ENCODE results near the gene PAK2.

Gene PAK2

GRCh38 chr3:196777836-196778235, 38.2 kb downstream of the PAK2 start:
- no peak overlapping the region for H3K4me3 ChIP-seq
- no peak overlapping the region for H3K4me2 ChIP-seq
- H3K9me3 ChIP-seq: peaks cover 62% of the 10 kb centered on the region
- peaks cover 20% of the 10 kb centered on the region for H3K4me1 ChIP-seq
- H3K9ac ChIP-seq: no peak overlapping the region
- peaks cover 83% of the 10 kb centered on the region for H3K36me3 ChIP-seq
- no peaks in the 10 kb centered on the region for H3K27me3 ChIP-seq
- no peak overlapping the region for H3K27ac ChIP-seq
- TF ChIP-seq Cebpa-rat (IDR thresholded peaks at IDR 0.05): no peak
- H4K20me1 ChIP-seq: peaks cover 100% of the 10 kb centered on the region

- Histone ChIP-seq H4K20me1 (peaks cover 96% of the 10 kb centered on the region), H3K27ac (no peak overlapping the region), H3K4me2 (no peak overlapping the region)
These were observed 39.1 kb downstream of the PAK2 start for GRCh38 chr3:196778755-196779154.

GRCh38 chr3:196782511-196782910, 42.9 kb downstream of the PAK2 start:
- no peak for TF ChIP-seq Cebpa-rat (IDR thresholded peaks at IDR 0.05)
- H3K9ac ChIP-seq: no peak overlapping the region
- H4K20me1 ChIP-seq: peaks cover 80% of the 10 kb centered on the region

More at GRCh38 chr3:196778755-196779154, 39.1 kb downstream of the PAK2 start:
- H3K36me3 ChIP-seq: peaks cover 92% of the 10 kb centered on the region
- no peak for TF ChIP-seq Cebpa-rat (IDR thresholded peaks at IDR 0.05)
- H3K9ac ChIP-seq: no peak overlapping the region
- H3K4me1 ChIP-seq: peaks cover 11% of the 10 kb centered on the region
- peaks cover 72% of the 10 kb centered on the region for H3K9me3 ChIP-seq
- H3K27me3 ChIP-seq: no peaks in the 10 kb centered on the region
- no peak overlapping the region for H3K4me3 ChIP-seq

DNA sequence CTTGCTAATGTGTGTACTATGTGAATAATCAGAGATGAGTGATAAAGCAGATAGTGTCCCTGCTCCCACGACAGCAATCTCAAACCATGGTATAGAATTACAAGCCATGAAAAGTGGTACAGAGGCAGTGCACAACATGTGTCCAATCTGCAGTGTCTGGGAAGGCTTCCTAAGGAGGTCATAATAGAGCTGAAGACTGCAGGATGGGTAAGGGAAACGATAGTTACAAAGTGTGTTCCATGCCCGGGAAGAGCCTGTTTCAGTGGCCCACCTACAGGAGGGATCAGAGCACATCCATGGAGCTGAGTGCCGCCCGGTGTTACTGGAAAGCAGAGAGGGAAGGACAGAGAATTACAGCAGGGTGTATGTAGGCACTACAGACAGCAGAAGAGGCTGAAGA, 48.9 kb downstream of the PAK2 start:
- no peak overlapping the region for H3K4me3 ChIP-seq
- H3K9ac ChIP-seq: no peak overlapping the region
- H3K27me3 ChIP-seq: no peaks in the 10 kb centered on the region
- no peak for TF ChIP-seq Cebpa-rat (IDR thresholded peaks at IDR 0.05)
- H3K9me3 ChIP-seq: peaks cover 90% of the 10 kb centered on the region
- H3K4me2 ChIP-seq: no peak overlapping the region
- H3K27ac ChIP-seq: no peak overlapping the region
- H3K4me1 ChIP-seq: no peaks in the 10 kb centered on the region
- H3K36me3 ChIP-seq: peaks cover 94% of the 10 kb centered on the region
- H4K20me1 ChIP-seq: peaks cover 32% of the 10 kb centered on the region; the same call in 1 of the 2 replicates

More at GRCh38 chr3:196782511-196782910, 42.9 kb downstream of the PAK2 start:
- Histone ChIP-seq H3K4me1 (no peaks in the 10 kb centered on the region), H3K36me3 (peaks cover 93% of the 10 kb centered on the region), H3K4me3 (no peak overlapping the region), H3K27me3 (no peaks in the 10 kb centered on the region), H3K4me2 (no peak overlapping the region), H3K27ac (no peak overlapping the region), H3K9me3 (peaks cover 79% of the 10 kb centered on the region)

GRCh38 chr3:196789885-196790359, 50.3 kb downstream of the PAK2 start:
- Histone ChIP-seq H3K4me3 (peak overlapping the region; percentile 3; the same call in 1 of the 2 replicates), H3K36me3 (peaks cover 100% of the 10 kb centered on the region), H3K9me3 (peaks cover 96% of the 10 kb centered on the region), H3K27me3 (peaks cover 4% of the 10 kb centered on the region; the same call in 1 of the 2 replicates), H3K27ac (no peak overlapping the region), H3K4me1 (no peaks in the 10 kb centered on the region), H3K4me2 (no peak overlapping the region), H4K20me1 (peaks cover 32% of the 10 kb centered on the region; the same call in 1 of the 2 replicates), H3K9ac (no peak overlapping the region)
- TF ChIP-seq Cebpa-rat (IDR thresholded peaks at IDR 0.05): no peak

DNA sequence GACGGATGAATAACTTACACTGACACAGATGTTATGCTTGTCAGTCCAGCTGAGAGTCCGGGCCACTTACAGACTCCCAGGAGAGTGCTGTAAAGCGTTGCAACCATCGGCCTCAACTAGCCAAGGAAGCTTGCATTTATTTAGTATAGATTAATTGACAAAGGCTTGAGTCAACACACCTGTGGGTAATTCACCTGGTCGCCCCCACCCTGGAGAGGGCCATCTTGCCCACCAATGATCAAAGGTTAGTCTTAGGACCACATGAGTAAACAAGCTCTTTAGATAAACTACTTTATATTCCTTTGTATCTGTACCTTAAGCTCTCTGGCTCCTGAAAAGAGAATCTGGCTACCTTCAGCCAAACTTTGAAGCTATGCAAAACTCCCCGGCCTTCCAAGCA, 51.0 kb downstream of the PAK2 start:
- no peak overlapping the region for H3K4me2 ChIP-seq
- peaks cover 100% of the 10 kb centered on the region for H3K36me3 ChIP-seq
- TF ChIP-seq Cebpa-rat (IDR thresholded peaks at IDR 0.05): no peak
- peaks cover 95% of the 10 kb centered on the region for H3K9me3 ChIP-seq
- H3K27me3 ChIP-seq: peaks cover 4% of the 10 kb centered on the region; the same call in 1 of the 2 replicates
- H3K4me1 ChIP-seq: no peaks in the 10 kb centered on the region
- no peak overlapping the region for H3K9ac ChIP-seq
- H4K20me1 ChIP-seq: peaks cover 31% of the 10 kb centered on the region; the same call in 1 of the 2 replicates
- no peak overlapping the region for H3K27ac ChIP-seq
- 0 out of 2 replicates have a peak overlapping the region, but pooled peaks have one; percentile 17 for H3K4me3 ChIP-seq

DNA sequence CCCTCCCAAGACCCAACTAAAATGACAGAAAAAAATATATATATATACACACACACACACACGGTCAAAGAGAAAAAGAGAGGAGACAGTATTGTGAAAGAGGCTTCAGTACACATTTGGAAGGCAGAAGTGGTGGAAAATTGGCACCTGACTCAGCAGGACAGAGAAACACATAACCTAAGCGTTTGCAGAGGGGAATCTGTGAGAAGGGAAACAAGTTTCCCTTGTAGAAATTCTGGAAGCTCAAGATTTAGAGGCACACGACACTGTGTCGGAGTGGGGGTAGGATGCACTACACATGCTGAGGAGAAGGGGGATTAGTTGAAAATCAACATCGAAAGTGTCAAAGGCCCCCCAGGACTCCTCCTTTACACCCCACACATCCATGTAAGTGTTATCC, 53.1 kb downstream of the PAK2 start:
- Histone ChIP-seq H3K27ac (no peak overlapping the region), H3K4me1 (no peaks in the 10 kb centered on the region), H3K27me3 (peaks cover 4% of the 10 kb centered on the region; the same call in 1 of the 2 replicates), H3K4me3 (no peak overlapping the region), H3K36me3 (peaks cover 96% of the 10 kb centered on the region), H3K4me2 (no peak overlapping the region), H4K20me1 (peaks cover 18% of the 10 kb centered on the region; the same call in 1 of the 2 replicates), H3K9ac (no peak overlapping the region), H3K9me3 (peaks cover 80% of the 10 kb centered on the region)
- no peak for TF ChIP-seq Cebpa-rat (IDR thresholded peaks at IDR 0.05)

- H3K27ac ChIP-seq: no peak overlapping the region
- H3K36me3 ChIP-seq: peaks cover 95% of the 10 kb centered on the region
- H3K4me3 ChIP-seq: no peak overlapping the region
- no peaks in the 10 kb centered on the region for H3K4me1 ChIP-seq
- no peak overlapping the region for H3K9ac ChIP-seq
- H4K20me1 ChIP-seq: peaks cover 19% of the 10 kb centered on the region; the same call in 1 of the 2 replicates
- H3K27me3 ChIP-seq: peaks cover 4% of the 10 kb centered on the region; the same call in 1 of the 2 replicates
- peaks cover 75% of the 10 kb centered on the region for H3K9me3 ChIP-seq
- H3K4me2 ChIP-seq: no peak overlapping the region
- no peak for TF ChIP-seq Cebpa-rat (IDR thresholded peaks at IDR 0.05)
These were observed 53.6 kb downstream of the PAK2 start for GRCh38 chr3:196793246-196793645.

DNA sequence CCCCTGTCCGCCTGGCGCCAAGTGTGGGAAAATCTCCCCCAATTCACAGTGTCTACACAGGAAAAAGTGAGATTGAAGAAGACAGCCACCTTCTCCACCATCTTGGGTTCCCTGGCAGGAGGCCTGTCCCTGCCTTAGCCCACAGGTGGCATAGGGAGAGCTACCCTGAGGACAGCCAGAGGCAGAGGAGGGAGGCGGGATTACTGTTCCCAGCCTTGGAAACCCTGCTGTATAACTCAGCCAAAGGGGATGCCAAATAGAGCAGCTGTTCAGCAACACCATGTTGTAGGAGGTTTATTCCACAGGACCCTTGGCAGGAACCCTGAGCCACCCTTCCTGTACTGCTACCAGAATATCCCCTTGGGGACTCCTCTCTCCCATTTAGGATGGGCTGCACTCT, 54.8 kb downstream of the PAK2 start:
- Histone ChIP-seq H3K4me1 (no peaks in the 10 kb centered on the region), H3K4me3 (no peak overlapping the region), H3K9me3 (peaks cover 63% of the 10 kb centered on the region), H3K27me3 (peaks cover 4% of the 10 kb centered on the region; the same call in 1 of the 2 replicates), H4K20me1 (peaks cover 26% of the 10 kb centered on the region; the same call in 1 of the 2 replicates), H3K9ac (no peak overlapping the region), H3K4me2 (no peak overlapping the region), H3K27ac (no peak overlapping the region), H3K36me3 (peaks cover 93% of the 10 kb centered on the region)
- no peak for TF ChIP-seq Cebpa-rat (IDR thresholded peaks at IDR 0.05)

DNA sequence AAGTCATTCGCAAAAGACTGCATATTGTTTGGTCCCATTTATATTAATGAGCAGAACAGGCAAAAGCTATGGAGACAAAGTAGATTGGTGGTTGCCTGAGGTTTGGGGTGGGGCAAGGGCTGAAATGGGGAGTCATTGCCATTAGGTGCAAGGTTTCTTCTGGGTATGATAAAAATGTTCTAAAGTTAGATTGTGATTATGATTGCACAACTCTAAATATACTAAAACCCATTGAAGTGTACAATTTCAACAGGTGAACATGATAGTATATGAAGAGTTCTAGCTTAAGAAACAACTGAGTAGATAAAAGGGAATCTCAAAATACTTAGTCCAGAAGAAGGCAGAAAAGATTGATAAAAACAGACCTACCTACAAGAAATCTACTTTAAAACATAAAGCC, 56.7 kb downstream of the PAK2 start:
- Histone ChIP-seq H3K27me3 (peaks cover 4% of the 10 kb centered on the region; the same call in 1 of the 2 replicates), H3K4me3 (no peak overlapping the region), H3K9ac (no peak overlapping the region), H3K36me3 (peaks cover 92% of the 10 kb centered on the region), H3K4me1 (no peaks in the 10 kb centered on the region), H4K20me1 (peaks cover 45% of the 10 kb centered on the region; the same call in 1 of the 2 replicates), H3K9me3 (peaks cover 45% of the 10 kb centered on the region), H3K4me2 (no peak overlapping the region), H3K27ac (no peak overlapping the region)
- TF ChIP-seq Cebpa-rat (IDR thresholded peaks at IDR 0.05): no peak
